Peyer's patch (tissue), 4 donors: ENCODE data around the gene OTUD1. TPM values are rescaled to one million over a fixed set of nuclear protein-coding genes. Genes with fewer than 3 reads are reported as not detected.

Experiments
- DNase-seq, 3 donors: peaks; one replicate each; pipeline ENCODE4 v3.0.0-alpha.2; 2017 to 2019
- H3K27ac ChIP-seq, 4 donors: fragments of 200-600 bp; sonication (generic); one replicate each; pipeline ENCODE4 v1.5.1; 2016 to 2019
- H3K27me3 ChIP-seq, 2 donors: fragments of 200-600 bp; sonication (generic); one replicate each; pipeline ENCODE4 v1.5.1; 2019
- H3K36me3 ChIP-seq, 3 donors: fragments of 200-600 bp; sonication (generic); one replicate each; pipeline ENCODE4 v1.5.1; 2016 to 2019
- H3K4me1 ChIP-seq, 4 donors: fragments of 200-600 bp; sonication (generic); one replicate each; pipeline ENCODE4 v1.5.1; 2016 to 2019
- H3K4me3 ChIP-seq, 4 donors: fragments of 200-600 bp; sonication (generic); 1 replicate in 3 of 4; 2 replicates in 1 of 4; pipeline ENCODE4 v1.5.1; 2016 to 2019; ENCODE audit warnings: mild to moderate bottlenecking in 1 of 4
- H3K9me3 ChIP-seq, 4 donors: fragments of 200-600 bp; sonication (generic); one replicate each; pipeline ENCODE4 v1.5.1; 2016 to 2019; ENCODE audit warnings: mild to moderate bottlenecking in 1 of 4
- CTCF ChIP-seq, 6 experiments: fragments of 450-650 bp in 4 of 6; fragments of 200-600 bp in 2 of 6; sonication (generic) in 1 of 6; IDR thresholded peaks; one replicate each; pipeline ENCODE4 v1.5.1; 2017 to 2019; ENCODE audit warnings: antibody characterized with exemption in 6 of 6, mild to moderate bottlenecking in 3 of 6, moderate library complexity in 1 of 6
- POLR2A ChIP-seq, 2 donors: fragments of 450-650 bp; IDR thresholded peaks; one replicate each; pipeline ENCODE4 v1.5.1; 2017; ENCODE audit warnings: antibody characterized with exemption in 2 of 2, mild to moderate bottlenecking in 2 of 2, moderate library complexity in 2 of 2
- total RNA-seq, 4 donors: library from RNA; depleted of rRNA; stranded (reverse); fragments of >200 nt; gene quantifications; one replicate each; pipeline ENCODE4 v1.1.0, GENCODE V29; 2016

OTUD1 gene
- total RNA-seq, 4 donors from 2014 or later: 5.8 to 11.2 (median 8.3) TPM

- TF ChIP-seq POLR2A (IDR thresholded peaks at IDR 0.05): no peak
- TF ChIP-seq CTCF (IDR thresholded peaks at IDR 0.05): no peak
- Histone ChIP-seq H3K4me3 (no peak overlapping the region), H3K36me3 (no peaks in the 10 kb centered on the region), H3K9me3 (no peaks in the 10 kb centered on the region), H3K4me1 (no peaks in the 10 kb centered on the region), H3K27ac (no peak overlapping the region), H3K27me3 (no peaks in the 10 kb centered on the region)
- DNase-seq: no peak
Measured at GRCh38 chr10:23418051-23418681, 20.7 kb upstream of the OTUD1 start.

- no peaks in the 10 kb centered on the region for H3K4me1 ChIP-seq
- H3K9me3 ChIP-seq: no peaks in the 10 kb centered on the region
- no peak overlapping the region for H3K4me3 ChIP-seq
- TF ChIP-seq CTCF (IDR thresholded peaks at IDR 0.05): no peak
- TF ChIP-seq POLR2A (IDR thresholded peaks at IDR 0.05): no peak
- no peak for DNase-seq
- no peaks in the 10 kb centered on the region for H3K27me3 ChIP-seq
- H3K36me3 ChIP-seq: no peaks in the 10 kb centered on the region
- H3K27ac ChIP-seq: no peak overlapping the region
Measured at GRCh38 chr10:23419201-23419600, 19.7 kb upstream of the OTUD1 start.

- Histone ChIP-seq H3K27me3 (no peaks in the 10 kb centered on the region), H3K4me1 (no peaks in the 10 kb centered on the region), H3K4me3 (no peak overlapping the region), H3K27ac (no peak overlapping the region), H3K36me3 (no peaks in the 10 kb centered on the region), H3K9me3 (no peaks in the 10 kb centered on the region)
- no peak for DNase-seq
- TF ChIP-seq CTCF (IDR thresholded peaks at IDR 0.05) (no peak), POLR2A (IDR thresholded peaks at IDR 0.05) (no peak)
Measured at GRCh38 chr10:23419655-23420329, 19.1 kb upstream of the OTUD1 start.

GRCh38 chr10:23421397-23421796 is 17.5 kb upstream of the OTUD1 start:
- TF ChIP-seq POLR2A (IDR thresholded peaks at IDR 0.05): no peak
- TF ChIP-seq CTCF (IDR thresholded peaks at IDR 0.05): no peak
- Histone ChIP-seq H3K4me1 (no peaks in the 10 kb centered on the region), H3K27me3 (no peaks in the 10 kb centered on the region), H3K27ac (no peak overlapping the region), H3K36me3 (no peaks in the 10 kb centered on the region), H3K4me3 (no peak overlapping the region), H3K9me3 (no peaks in the 10 kb centered on the region)
- DNase-seq: no peak

- Histone ChIP-seq H3K4me3 (no peak overlapping the region), H3K36me3 (no peaks in the 10 kb centered on the region), H3K27ac (no peak overlapping the region), H3K4me1 (no peaks in the 10 kb centered on the region), H3K9me3 (no peaks in the 10 kb centered on the region), H3K27me3 (no peaks in the 10 kb centered on the region)
- TF ChIP-seq POLR2A (IDR thresholded peaks at IDR 0.05): no peak
- TF ChIP-seq CTCF (IDR thresholded peaks at IDR 0.05): no peak
- DNase-seq: no peak
Measured at GRCh38 chr10:23422003-23422411, 16.9 kb upstream of the OTUD1 start.
